ENCODE measurements around the gene CTDSP2.
A peak's percentile ranks its signal among the peaks of the same experiment; 100 is the strongest.

GRCh38 chr12:57845478-57846284 is 848 bp downstream of the CTDSP2 start:
- TF ChIP-seq POLR2A (IDR thresholded peaks at IDR 0.05), result peak in 1 of 4 donors; percentile 37
- TF ChIP-seq, protein P1, sequence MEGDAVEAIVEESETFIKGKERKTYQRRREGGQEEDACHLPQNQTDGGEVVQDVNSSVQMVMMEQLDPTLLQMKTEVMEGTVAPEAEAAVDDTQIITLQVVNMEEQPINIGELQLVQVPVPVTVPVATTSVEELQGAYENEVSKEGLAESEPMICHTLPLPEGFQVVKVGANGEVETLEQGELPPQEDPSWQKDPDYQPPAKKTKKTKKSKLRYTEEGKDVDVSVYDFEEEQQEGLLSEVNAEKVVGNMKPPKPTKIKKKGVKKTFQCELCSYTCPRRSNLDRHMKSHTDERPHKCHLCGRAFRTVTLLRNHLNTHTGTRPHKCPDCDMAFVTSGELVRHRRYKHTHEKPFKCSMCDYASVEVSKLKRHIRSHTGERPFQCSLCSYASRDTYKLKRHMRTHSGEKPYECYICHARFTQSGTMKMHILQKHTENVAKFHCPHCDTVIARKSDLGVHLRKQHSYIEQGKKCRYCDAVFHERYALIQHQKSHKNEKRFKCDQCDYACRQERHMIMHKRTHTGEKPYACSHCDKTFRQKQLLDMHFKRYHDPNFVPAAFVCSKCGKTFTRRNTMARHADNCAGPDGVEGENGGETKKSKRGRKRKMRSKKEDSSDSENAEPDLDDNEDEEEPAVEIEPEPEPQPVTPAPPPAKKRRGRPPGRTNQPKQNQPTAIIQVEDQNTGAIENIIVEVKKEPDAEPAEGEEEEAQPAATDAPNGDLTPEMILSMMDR (IDR thresholded peaks at IDR 0.05), result no peak
- no peak for TF ChIP-seq EP300 (IDR thresholded peaks at IDR 0.05)

All from stomach (tissue), 4 donors.